ENCODE results near the gene CCNK.

The CCNK gene

GRCh38 chr14:99516156-99516870 is 35.1 kb downstream of the CCNK start:
- Histone ChIP-seq H3K9me3 (ENCODE audit: low read length) (no peaks in the 10 kb centered on the region), H3K36me3 (ENCODE audit: insufficient read depth, low read length) (no peaks in the 10 kb centered on the region; the same call in 1 of the 2 replicates), H3K4me1 (ENCODE audit: insufficient read depth, low read length, severe bottlenecking) (no peaks in the 10 kb centered on the region), H3K79me2 (ENCODE audit: insufficient read depth, low read length) (no peaks in the 10 kb centered on the region), H3K4me3 (ENCODE audit: low read depth, low read length, poor library complexity, severe bottlenecking) (no peak overlapping the region), H3K9ac (ENCODE audit: low read length) (no peak overlapping the region), H3K9me2 (ENCODE audit: low read depth, low read length) (no peaks in the 10 kb centered on the region), H4K20me1 (ENCODE audit: insufficient read depth, low read length) (no peaks in the 10 kb centered on the region), H3K27ac (ENCODE audit: low read depth, low read length, poor library complexity, severe bottlenecking) (no peak overlapping the region), H2AFZ (ENCODE audit: low read length) (no peak overlapping the region), H3F3A (ENCODE audit: insufficient read depth, low read length) (no peaks in the 10 kb centered on the region), H3K4me2 (ENCODE audit: low read length) (no peak overlapping the region), H3K27me3 (ENCODE audit: insufficient read depth, low read length) (no peaks in the 10 kb centered on the region)
- no peak for TF ChIP-seq EZH2 (IDR thresholded peaks at IDR 0.05; ENCODE audit: borderline replicate concordance, low read length)
- TF ChIP-seq CTCF (IDR thresholded peaks at IDR 0.05; ENCODE audit: low read length) = no peak

GRCh38 chr14:99516871-99517642 is 35.8 kb downstream of the CCNK start:
- Histone ChIP-seq H3K4me3 (ENCODE audit: low read depth, low read length, poor library complexity, severe bottlenecking) (no peak overlapping the region), H3K27me3 (ENCODE audit: insufficient read depth, low read length) (no peaks in the 10 kb centered on the region), H2AFZ (ENCODE audit: low read length) (no peak overlapping the region), H3K79me2 (ENCODE audit: insufficient read depth, low read length) (no peaks in the 10 kb centered on the region), H3K4me2 (ENCODE audit: low read length) (no peak overlapping the region), H3K9me3 (ENCODE audit: low read length) (no peaks in the 10 kb centered on the region), H3K9me2 (ENCODE audit: low read depth, low read length) (no peaks in the 10 kb centered on the region), H3K27ac (ENCODE audit: low read depth, low read length, poor library complexity, severe bottlenecking) (no peak overlapping the region), H4K20me1 (ENCODE audit: insufficient read depth, low read length) (no peaks in the 10 kb centered on the region), H3K9ac (ENCODE audit: low read length) (no peak overlapping the region), H3F3A (ENCODE audit: insufficient read depth, low read length) (no peaks in the 10 kb centered on the region), H3K36me3 (ENCODE audit: insufficient read depth, low read length) (no peaks in the 10 kb centered on the region; the same call in 1 of the 2 replicates), H3K4me1 (ENCODE audit: insufficient read depth, low read length, severe bottlenecking) (no peaks in the 10 kb centered on the region)
- TF ChIP-seq EZH2 (IDR thresholded peaks at IDR 0.05; ENCODE audit: borderline replicate concordance, low read length) (no peak), CTCF (IDR thresholded peaks at IDR 0.05; ENCODE audit: low read length) (no peak)

DNA sequence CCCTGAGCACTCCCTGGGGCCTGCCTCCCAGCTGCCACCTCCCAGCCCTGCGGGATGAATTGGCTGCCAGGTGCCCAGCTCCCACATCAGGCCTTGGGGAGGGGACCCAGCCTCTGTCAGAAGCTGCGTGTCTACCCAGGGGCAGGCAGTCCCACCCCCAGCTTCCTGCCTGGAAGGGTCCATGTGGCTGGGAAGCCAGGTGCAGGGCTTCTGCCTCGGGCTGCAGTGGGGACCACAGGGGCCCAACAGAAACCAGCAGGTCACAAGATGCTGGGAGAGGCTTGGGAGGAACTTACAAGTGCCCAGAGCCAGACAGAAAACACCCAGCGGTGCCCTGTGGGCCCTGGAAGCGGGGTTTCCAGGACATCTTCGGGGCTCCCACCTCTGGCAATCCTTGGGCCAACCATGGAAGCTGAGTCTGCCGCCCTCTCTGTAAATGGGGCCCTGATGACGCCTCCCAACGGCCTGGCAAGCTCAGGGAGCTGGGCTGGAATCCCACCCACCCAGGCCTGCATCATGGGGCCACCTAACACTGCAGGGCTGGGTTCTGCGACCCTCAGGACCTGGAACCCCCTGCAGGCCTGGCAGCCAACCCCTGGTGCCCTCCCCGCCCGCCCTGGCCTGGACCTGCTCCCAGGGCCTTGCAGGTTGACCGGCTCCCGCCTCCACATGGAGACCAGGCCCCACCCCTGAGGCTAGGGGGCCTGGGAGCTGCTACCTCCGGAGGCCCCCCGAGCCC is 36.6 kb downstream of the CCNK start:
- Histone ChIP-seq H4K20me1 (ENCODE audit: insufficient read depth, low read length) (no peaks in the 10 kb centered on the region), H3K9me2 (ENCODE audit: low read depth, low read length) (no peaks in the 10 kb centered on the region), H3K4me3 (ENCODE audit: low read depth, low read length, poor library complexity, severe bottlenecking) (no peak overlapping the region), H3K36me3 (ENCODE audit: insufficient read depth, low read length) (no peaks in the 10 kb centered on the region), H2AFZ (ENCODE audit: low read length) (no peak overlapping the region), H3K27me3 (ENCODE audit: insufficient read depth, low read length) (no peaks in the 10 kb centered on the region), H3F3A (ENCODE audit: insufficient read depth, low read length) (no peaks in the 10 kb centered on the region), H3K9me3 (ENCODE audit: low read length) (no peaks in the 10 kb centered on the region), H3K9ac (ENCODE audit: low read length) (no peak overlapping the region), H3K4me2 (ENCODE audit: low read length) (no peak overlapping the region), H3K4me1 (ENCODE audit: insufficient read depth, low read length, severe bottlenecking) (no peaks in the 10 kb centered on the region), H3K79me2 (ENCODE audit: insufficient read depth, low read length) (no peaks in the 10 kb centered on the region), H3K27ac (ENCODE audit: low read depth, low read length, poor library complexity, severe bottlenecking) (no peak overlapping the region)
- no peak for TF ChIP-seq CTCF (IDR thresholded peaks at IDR 0.05; ENCODE audit: low read length)
- no peak for TF ChIP-seq EZH2 (IDR thresholded peaks at IDR 0.05; ENCODE audit: borderline replicate concordance, low read length)
